ENCODE results near the gene NEK9.

NEK9 gene

GRCh38 chr14:75049731-75050201, 77.1 kb downstream of the NEK9 start:
- peaks cover 45% of the 10 kb centered on the region for H3K9me3 Mint-ChIP-seq
- peak overlapping the region; percentile 75 for H3K4me3 Mint-ChIP-seq

DNA sequence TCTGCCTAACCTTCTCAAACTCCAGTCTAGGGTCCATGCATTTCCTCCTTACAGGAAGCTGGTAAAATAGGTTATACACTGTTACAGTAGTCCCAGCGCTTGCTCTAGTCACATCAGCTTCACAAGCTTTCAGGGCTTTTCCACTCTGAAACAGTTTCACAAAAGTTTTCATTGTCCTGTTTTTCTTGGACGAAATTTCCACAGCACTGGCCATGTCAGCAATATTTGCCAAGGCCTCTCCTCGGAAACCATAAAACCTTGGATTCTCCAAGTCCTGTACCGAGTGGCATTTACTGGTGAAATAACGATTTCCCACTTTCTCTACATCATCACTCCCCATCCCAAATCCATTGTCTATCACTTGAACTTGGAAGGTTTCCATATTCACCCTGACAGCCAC, 77.7 kb downstream of the NEK9 start:
- TF ChIP-seq, protein P1, sequence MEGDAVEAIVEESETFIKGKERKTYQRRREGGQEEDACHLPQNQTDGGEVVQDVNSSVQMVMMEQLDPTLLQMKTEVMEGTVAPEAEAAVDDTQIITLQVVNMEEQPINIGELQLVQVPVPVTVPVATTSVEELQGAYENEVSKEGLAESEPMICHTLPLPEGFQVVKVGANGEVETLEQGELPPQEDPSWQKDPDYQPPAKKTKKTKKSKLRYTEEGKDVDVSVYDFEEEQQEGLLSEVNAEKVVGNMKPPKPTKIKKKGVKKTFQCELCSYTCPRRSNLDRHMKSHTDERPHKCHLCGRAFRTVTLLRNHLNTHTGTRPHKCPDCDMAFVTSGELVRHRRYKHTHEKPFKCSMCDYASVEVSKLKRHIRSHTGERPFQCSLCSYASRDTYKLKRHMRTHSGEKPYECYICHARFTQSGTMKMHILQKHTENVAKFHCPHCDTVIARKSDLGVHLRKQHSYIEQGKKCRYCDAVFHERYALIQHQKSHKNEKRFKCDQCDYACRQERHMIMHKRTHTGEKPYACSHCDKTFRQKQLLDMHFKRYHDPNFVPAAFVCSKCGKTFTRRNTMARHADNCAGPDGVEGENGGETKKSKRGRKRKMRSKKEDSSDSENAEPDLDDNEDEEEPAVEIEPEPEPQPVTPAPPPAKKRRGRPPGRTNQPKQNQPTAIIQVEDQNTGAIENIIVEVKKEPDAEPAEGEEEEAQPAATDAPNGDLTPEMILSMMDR (IDR thresholded peaks at IDR 0.05) = no peak
- no peak for DNase-seq
- Mint-ChIP-seq H3K9me3 (peaks cover 45% of the 10 kb centered on the region), H3K27me3 (ENCODE audit: low read depth, poor library complexity) (peaks cover 6% of the 10 kb centered on the region), H3K36me3 (ENCODE audit: low read depth) (peaks cover 65% of the 10 kb centered on the region), H3K4me1 (peaks cover 6% of the 10 kb centered on the region), H3K27ac (no peak overlapping the region), H3K4me3 (no peak overlapping the region)

More at GRCh38 chr14:75049731-75050201, 77.1 kb downstream of the NEK9 start:
- Mint-ChIP-seq H3K4me1 (peaks cover 6% of the 10 kb centered on the region), H3K27ac (no peak overlapping the region), H3K27me3 (ENCODE audit: low read depth, poor library complexity) (peaks cover 6% of the 10 kb centered on the region), H3K36me3 (ENCODE audit: low read depth) (peaks cover 64% of the 10 kb centered on the region)
- TF ChIP-seq, protein P1 (IDR thresholded peaks at IDR 0.05) = no peak
- no peak for DNase-seq

- TF ChIP-seq, protein P1 (IDR thresholded peaks at IDR 0.05) = no peak
- Mint-ChIP-seq H3K4me1 (peaks cover 6% of the 10 kb centered on the region), H3K27ac (no peak overlapping the region), H3K36me3 (ENCODE audit: low read depth) (peaks cover 70% of the 10 kb centered on the region), H3K9me3 (peaks cover 45% of the 10 kb centered on the region), H3K4me3 (no peak overlapping the region), H3K27me3 (ENCODE audit: low read depth, poor library complexity) (peaks cover 6% of the 10 kb centered on the region)
- no peak for DNase-seq
These were observed 78.7 kb downstream of the NEK9 start for GRCh38 chr14:75048101-75048500.

DNA sequence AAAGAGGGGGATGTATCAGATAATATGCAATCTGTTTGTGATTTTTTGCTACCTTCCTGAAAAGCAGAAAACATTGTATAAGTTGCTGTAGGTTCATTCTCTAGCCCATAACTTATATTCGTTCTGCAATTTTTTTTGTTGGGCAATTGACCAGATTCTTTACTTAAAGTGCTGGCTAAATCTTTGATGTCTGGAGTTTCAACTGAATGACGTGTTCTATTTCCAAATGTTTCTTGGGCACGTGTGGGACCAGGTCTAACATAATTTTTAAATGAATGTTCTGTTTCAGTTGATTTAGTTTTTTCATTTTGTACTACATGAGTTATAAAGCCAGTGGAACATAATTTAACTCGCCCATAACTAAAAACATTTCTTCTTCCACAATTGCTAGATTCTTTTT, 79.3 kb downstream of the NEK9 start:
- Mint-ChIP-seq H3K27me3 (ENCODE audit: low read depth, poor library complexity) (peaks cover 4% of the 10 kb centered on the region), H3K4me3 (no peak overlapping the region), H3K36me3 (ENCODE audit: low read depth) (peaks cover 68% of the 10 kb centered on the region), H3K27ac (no peak overlapping the region), H3K9me3 (peaks cover 45% of the 10 kb centered on the region), H3K4me1 (peaks cover 6% of the 10 kb centered on the region)
- no peak for DNase-seq
- TF ChIP-seq, protein P1 (IDR thresholded peaks at IDR 0.05) = no peak

DNA sequence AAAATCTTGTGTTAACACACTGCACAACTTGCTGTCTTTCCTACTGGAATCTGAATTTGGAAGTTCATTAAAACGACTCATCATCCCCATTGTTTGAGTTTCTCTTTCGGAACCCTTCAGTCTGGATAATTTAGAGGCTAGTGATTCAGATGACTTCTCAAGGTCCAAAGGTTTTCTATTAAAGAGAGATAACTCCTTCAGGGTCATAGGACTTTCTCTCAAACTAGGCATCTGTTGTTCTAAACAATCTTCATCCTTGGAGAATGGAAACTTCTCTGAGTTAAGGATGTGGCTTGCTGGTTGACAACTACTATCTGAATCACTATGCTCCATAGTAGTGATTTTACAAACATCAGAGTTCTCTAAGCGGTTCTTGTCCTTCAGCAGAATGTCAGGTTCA, 79.9 kb downstream of the NEK9 start:
- Mint-ChIP-seq H3K9me3 (peaks cover 45% of the 10 kb centered on the region), H3K36me3 (ENCODE audit: low read depth) (peaks cover 69% of the 10 kb centered on the region), H3K27ac (no peak overlapping the region), H3K4me1 (peaks cover 12% of the 10 kb centered on the region), H3K27me3 (ENCODE audit: low read depth, poor library complexity) (peaks cover 4% of the 10 kb centered on the region), H3K4me3 (no peak overlapping the region)
- DNase-seq = no peak
- TF ChIP-seq, protein P1 (IDR thresholded peaks at IDR 0.05) = no peak

DNA sequence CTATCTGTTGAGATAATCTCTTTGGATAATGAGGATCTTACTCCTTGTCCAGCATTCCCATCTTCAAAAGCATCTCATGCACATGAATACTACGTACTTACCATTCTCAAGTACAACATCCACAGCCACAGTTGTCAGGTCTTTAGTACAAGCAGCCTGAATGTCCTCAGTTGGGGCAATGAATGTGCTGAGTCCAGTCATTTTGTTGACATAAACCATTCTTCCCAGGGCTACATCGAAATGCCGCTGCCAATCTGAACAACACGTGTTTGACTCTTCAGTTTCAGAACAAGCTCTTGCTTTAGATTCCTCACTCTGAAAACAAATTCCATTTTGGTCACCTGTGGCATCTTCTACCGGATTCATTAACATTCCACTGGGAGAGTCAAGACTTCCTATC, 80.6 kb downstream of the NEK9 start:
- Mint-ChIP-seq H3K4me3 (no peak overlapping the region), H3K36me3 (ENCODE audit: low read depth) (peaks cover 71% of the 10 kb centered on the region), H3K27ac (no peak overlapping the region), H3K9me3 (peaks cover 42% of the 10 kb centered on the region), H3K4me1 (peaks cover 7% of the 10 kb centered on the region), H3K27me3 (ENCODE audit: low read depth, poor library complexity) (peaks cover 4% of the 10 kb centered on the region)
- no peak for DNase-seq
- TF ChIP-seq, protein P1 (IDR thresholded peaks at IDR 0.05) = no peak

Data from nephron progenitor cell (in vitro differentiated cells).